ENCODE measurements around the gene PEAK1. TPM values are rescaled to one million over a fixed set of nuclear protein-coding genes. Genes with fewer than 3 reads are reported as not detected.

The PEAK1 gene
- polyA plus RNA-seq, 1 experiment = 52.1 TPM

- TF ChIP-seq, protein P1, sequence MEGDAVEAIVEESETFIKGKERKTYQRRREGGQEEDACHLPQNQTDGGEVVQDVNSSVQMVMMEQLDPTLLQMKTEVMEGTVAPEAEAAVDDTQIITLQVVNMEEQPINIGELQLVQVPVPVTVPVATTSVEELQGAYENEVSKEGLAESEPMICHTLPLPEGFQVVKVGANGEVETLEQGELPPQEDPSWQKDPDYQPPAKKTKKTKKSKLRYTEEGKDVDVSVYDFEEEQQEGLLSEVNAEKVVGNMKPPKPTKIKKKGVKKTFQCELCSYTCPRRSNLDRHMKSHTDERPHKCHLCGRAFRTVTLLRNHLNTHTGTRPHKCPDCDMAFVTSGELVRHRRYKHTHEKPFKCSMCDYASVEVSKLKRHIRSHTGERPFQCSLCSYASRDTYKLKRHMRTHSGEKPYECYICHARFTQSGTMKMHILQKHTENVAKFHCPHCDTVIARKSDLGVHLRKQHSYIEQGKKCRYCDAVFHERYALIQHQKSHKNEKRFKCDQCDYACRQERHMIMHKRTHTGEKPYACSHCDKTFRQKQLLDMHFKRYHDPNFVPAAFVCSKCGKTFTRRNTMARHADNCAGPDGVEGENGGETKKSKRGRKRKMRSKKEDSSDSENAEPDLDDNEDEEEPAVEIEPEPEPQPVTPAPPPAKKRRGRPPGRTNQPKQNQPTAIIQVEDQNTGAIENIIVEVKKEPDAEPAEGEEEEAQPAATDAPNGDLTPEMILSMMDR (IDR thresholded peaks at IDR 0.05; ENCODE audit: low read depth, low read length) = no peak
- no peaks in the 10 kb centered on the region for H3K9me3 ChIP-seq (ENCODE audit: control insufficient read depth, insufficient read depth, low read length)
- DNase-seq (ENCODE audit: low read depth, low spot score) = no peak
- no peaks in the 10 kb centered on the region for H3K27me3 ChIP-seq (ENCODE audit: control insufficient read depth, insufficient read depth, low read length)
- ChIA-PET POLR2A (no interaction called here), CTCF (interaction anchor here (4.3 kb wide), 1 partner anchor 416 kb away, joined by 35 read pairs; no protein-coding TSS in a partner anchor)
- no peak overlapping the region for H3K4me3 ChIP-seq (ENCODE audit: low read depth, low read length)
- no peak overlapping the region for H3K27ac ChIP-seq (ENCODE audit: low read depth, low read length)
These were observed 293.2 kb downstream of the PEAK1 start for GRCh38 chr15:77126529-77127326.

DNA sequence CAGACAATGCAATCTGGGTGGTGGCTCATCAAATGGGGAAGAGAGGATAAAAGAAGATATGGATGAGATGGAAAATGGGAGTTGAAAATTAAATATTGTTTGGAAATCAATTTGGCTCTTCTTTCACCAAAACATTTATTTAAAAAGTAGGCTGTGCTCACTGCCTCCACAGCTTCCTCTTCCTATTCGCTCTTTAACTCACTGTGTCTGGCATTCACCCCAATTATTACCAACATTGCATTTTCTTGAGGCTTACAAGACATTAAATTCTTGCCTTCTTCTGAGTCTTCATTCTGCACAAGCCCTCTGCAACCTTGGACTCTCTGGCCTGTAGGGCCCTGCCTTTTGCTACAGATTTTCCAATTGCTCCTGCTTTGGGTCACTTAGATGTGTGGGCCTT is 296.1 kb downstream of the PEAK1 start:
- no peaks in the 10 kb centered on the region for H3K27me3 ChIP-seq (ENCODE audit: control insufficient read depth, insufficient read depth, low read length)
- TF ChIP-seq, protein P1 (IDR thresholded peaks at IDR 0.05; ENCODE audit: low read depth, low read length) = no peak
- no peak overlapping the region for H3K27ac ChIP-seq (ENCODE audit: low read depth, low read length)
- POLR2A ChIA-PET = no interaction called here
- DNase-seq (ENCODE audit: low read depth, low spot score) = no peak
- no peak overlapping the region for H3K4me3 ChIP-seq (ENCODE audit: low read depth, low read length)
- CTCF ChIA-PET = interaction anchor here (4.3 kb wide), 1 partner anchor 419 kb away, joined by 35 read pairs; no protein-coding TSS in a partner anchor
- no peaks in the 10 kb centered on the region for H3K9me3 ChIP-seq (ENCODE audit: control insufficient read depth, insufficient read depth, low read length)

DNA sequence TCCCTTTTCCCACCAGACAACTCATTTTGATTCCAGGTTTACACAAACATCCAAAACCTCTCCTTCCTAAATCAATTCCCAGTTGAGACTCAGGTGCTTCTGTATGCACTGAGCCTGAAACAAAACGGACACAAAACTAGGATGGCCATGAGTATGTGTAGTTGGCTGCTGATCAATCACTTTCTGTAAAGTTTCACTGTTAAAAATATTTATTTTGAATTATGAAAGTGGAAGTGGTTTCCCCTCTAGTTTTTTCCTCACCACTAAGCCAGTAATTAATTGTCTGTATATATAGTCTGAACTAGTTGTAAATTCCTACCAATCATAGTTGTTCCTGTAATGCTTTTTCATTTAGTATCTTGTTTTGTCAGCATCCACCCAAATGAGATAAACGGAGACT is 297.3 kb downstream of the PEAK1 start:
- CTCF ChIA-PET = no interaction called here
- POLR2A ChIA-PET = no interaction called here
- Histone ChIP-seq H3K27ac (ENCODE audit: low read depth, low read length) (no peak overlapping the region), H3K4me3 (ENCODE audit: low read depth, low read length) (no peak overlapping the region), H3K9me3 (ENCODE audit: control insufficient read depth, insufficient read depth, low read length) (no peaks in the 10 kb centered on the region), H3K27me3 (ENCODE audit: control insufficient read depth, insufficient read depth, low read length) (no peaks in the 10 kb centered on the region)
- DNase-seq (ENCODE audit: low read depth, low spot score) = no peak
- TF ChIP-seq, protein P1 (IDR thresholded peaks at IDR 0.05; ENCODE audit: low read depth, low read length) = no peak

DNA sequence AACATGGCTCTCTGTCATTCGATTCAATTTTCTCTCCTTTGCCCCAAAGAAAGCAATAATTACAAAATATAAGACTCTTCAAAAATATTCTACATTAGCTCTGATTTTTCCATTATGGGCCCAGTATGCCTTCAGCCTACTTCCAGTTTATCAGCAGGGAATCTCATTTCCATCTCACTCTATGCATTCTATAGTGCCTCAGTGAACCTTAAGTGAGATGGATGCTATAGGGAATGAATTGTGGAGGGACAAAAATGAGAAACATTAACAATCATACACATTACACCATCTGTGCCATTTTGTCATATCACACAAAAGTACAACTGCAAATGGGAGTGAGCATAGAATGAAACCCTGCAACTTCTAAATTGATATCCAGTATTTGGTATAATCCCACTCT is 298.3 kb downstream of the PEAK1 start:
- TF ChIP-seq, protein P1 (IDR thresholded peaks at IDR 0.05; ENCODE audit: low read depth, low read length) = no peak
- no peak for DNase-seq (ENCODE audit: low read depth, low spot score)
- Histone ChIP-seq H3K27ac (ENCODE audit: low read depth, low read length) (no peak overlapping the region), H3K9me3 (ENCODE audit: control insufficient read depth, insufficient read depth, low read length) (no peaks in the 10 kb centered on the region), H3K27me3 (ENCODE audit: control insufficient read depth, insufficient read depth, low read length) (no peaks in the 10 kb centered on the region), H3K4me3 (ENCODE audit: low read depth, low read length) (no peak overlapping the region)
- POLR2A ChIA-PET = no interaction called here
- CTCF ChIA-PET = interaction anchor here (1.0 to 5.2 kb wide), 3 partner anchors 375 to 512 kb away, joined by 3 to 95 read pairs (median 16); partner anchors contain the start of gene LINGO1

DNA sequence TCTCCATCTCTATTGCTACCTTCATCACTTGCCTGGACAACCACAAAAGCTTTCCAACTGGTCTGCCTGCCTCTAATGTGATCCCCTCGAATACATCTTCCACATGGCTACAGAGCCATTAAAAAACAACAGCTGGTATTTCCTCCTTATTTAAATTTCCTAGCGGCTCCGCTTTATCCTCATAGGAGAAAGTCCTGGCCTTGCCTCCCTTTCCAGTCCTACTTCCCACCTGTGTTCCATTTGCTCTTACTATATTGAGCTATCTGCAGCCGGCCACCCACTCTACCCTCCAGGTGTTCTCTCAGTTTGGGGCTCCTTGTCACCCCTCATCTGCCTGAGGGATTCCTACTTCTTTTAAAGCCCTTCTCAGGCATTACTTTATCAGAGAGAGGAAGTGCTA is 299.3 kb downstream of the PEAK1 start:
- Histone ChIP-seq H3K27ac (ENCODE audit: low read depth, low read length) (no peak overlapping the region), H3K9me3 (ENCODE audit: control insufficient read depth, insufficient read depth, low read length) (no peaks in the 10 kb centered on the region), H3K4me3 (ENCODE audit: low read depth, low read length) (no peak overlapping the region), H3K27me3 (ENCODE audit: control insufficient read depth, insufficient read depth, low read length) (no peaks in the 10 kb centered on the region)
- TF ChIP-seq, protein P1 (IDR thresholded peaks at IDR 0.05; ENCODE audit: low read depth, low read length) = no peak
- ChIA-PET CTCF (interaction anchor here (3.1 to 5.2 kb wide), 3 partner anchors 377 to 513 kb away, joined by 16 to 95 read pairs (median 33); partner anchors contain the start of gene LINGO1), POLR2A (interaction anchor here (1.0 kb wide), 1 partner anchor 423 kb away, joined by 3 read pairs; no protein-coding TSS in a partner anchor)
- DNase-seq (ENCODE audit: low read depth, low spot score) = no peak

Measured in AG04450 (cell line).